Endothelial cell of umbilical vein (primary cell): ENCODE results near the gene LRRK1. TPM values are rescaled to one million over a fixed set of nuclear protein-coding genes. Genes with fewer than 3 reads are reported as not detected.

Experiments used
- BruUV-seq: library from RNA; stranded (reverse); fragments of 400-500 nt; replicated peaks from 2 replicates; lab custom pipeline; 2021; lab: Mats Ljungman, UMichigan
- CTCF ChIA-PET: fragments of 300-600, 350-600 bp; sonication (Branson Sonifier 250); formaldehyde crosslinking; loops from one replicate; lab custom pipeline; 2021; ENCODE audit warnings: antibody characterized with exemption, inconsistent platforms; lab: Charles Lee
- POLR2A ChIA-PET: fragments of 300-600, 350-600 bp; sonication (Branson Sonifier 250); formaldehyde crosslinking; loops from one replicate; lab custom pipeline; 2021; ENCODE audit warnings: antibody characterized with exemption, inconsistent platforms; lab: Charles Lee
- DNase-seq: peaks from one replicate; pipeline ENCODE4 v3.0.0-alpha.2; 2011; ENCODE audit warnings: low read depth, low spot score
- FAIRE-seq: peaks from 2 replicates; lab custom pipeline; 2011; peaks lifted over from hg19 to GRCh38; lab: Jason Lieb, UNC
- H2AFZ ChIP-seq: 2 replicates; pipeline ENCODE4 v1.6.0; 2012; ENCODE audit warnings: low read depth, low read length, control low read depth, inconsistent platforms
- H3K27ac ChIP-seq: 2 replicates; pipeline ENCODE4 v1.5.1; 2011; ENCODE audit warnings: low read depth, mild to moderate bottlenecking, control low read depth, low read length, moderate library complexity; ENCODE audit not compliant: insufficient read depth
- H3K27me3 ChIP-seq, 2 experiments: 2 replicates each; pipeline versions ENCODE4 v1.6.0 to v1.6.1; 2011; ENCODE audit warnings: low read length in 2 of 2, mixed read lengths in 1 of 2; ENCODE audit not compliant: control insufficient read depth in 2 of 2, insufficient read depth in 2 of 2
- H3K36me3 ChIP-seq, 2 experiments: 2 replicates in 1 of 2; 3 replicates in 1 of 2; pipeline ENCODE4 v1.5.1; 2011; ENCODE audit warnings: low read length in 2 of 2, mild to moderate bottlenecking in 1 of 2, moderate library complexity in 1 of 2; ENCODE audit not compliant: control insufficient read depth in 2 of 2, insufficient read depth in 2 of 2; ENCODE audit errors: extremely low read depth in 1 of 2
- H3K4me1 ChIP-seq: 3 replicates; pipeline ENCODE4 v1.5.1; 2011; ENCODE audit warnings: mild to moderate bottlenecking, low read length; ENCODE audit not compliant: control insufficient read depth, insufficient read depth; ENCODE audit errors: extremely low read depth
- H3K4me2 ChIP-seq: 2 replicates; pipeline ENCODE4 v1.6.1; 2011; ENCODE audit warnings: low read length, control low read depth, mixed read lengths; ENCODE audit not compliant: insufficient read depth
- H3K4me3 ChIP-seq, 3 experiments: fragments of 200-600 bp in 1 of 3; sonication (generic), shearing (Covaris generic) in 1 of 3; replicated peaks in 1 of 3; 2 replicates each; pipeline ENCODE4 v1.5.1; 2011 to 2016; ENCODE audit warnings: control low read depth in 3 of 3, low read length in 3 of 3, mild to moderate bottlenecking in 2 of 3, inconsistent platforms in 1 of 3, low read depth in 1 of 3, moderate library complexity in 1 of 3; ENCODE audit not compliant: insufficient read depth in 1 of 3
- H3K79me2 ChIP-seq: 2 replicates; pipeline ENCODE4 v1.6.0; 2012; ENCODE audit warnings: low read length, inconsistent platforms; ENCODE audit not compliant: control insufficient read depth, insufficient read depth
- H3K9ac ChIP-seq: replicated peaks from 2 replicates; pipeline ENCODE3; 2011; ENCODE audit warnings: low read length, control low read depth; ENCODE audit not compliant: insufficient read depth; ENCODE audit errors: extremely low read depth
- H3K9me1 ChIP-seq: replicated peaks from 3 replicates; pipeline ENCODE4 v1.6.0; 2011; ENCODE audit warnings: mild to moderate bottlenecking, low read length; ENCODE audit not compliant: control insufficient read depth, insufficient read depth; ENCODE audit errors: extremely low read depth
- H3K9me3 ChIP-seq: replicated peaks from 2 replicates; pipeline ENCODE4 v1.5.1; 2012; ENCODE audit warnings: low read length, inconsistent platforms; ENCODE audit not compliant: control insufficient read depth, insufficient read depth
- H4K20me1 ChIP-seq: replicated peaks from 2 replicates; pipeline ENCODE3; 2011; ENCODE audit warnings: mild to moderate bottlenecking, low read length; ENCODE audit not compliant: control insufficient read depth, insufficient read depth; ENCODE audit errors: extremely low read depth
- CTCF ChIP-seq, 2 donors: IDR thresholded peaks; 1 replicate in 1 of 2; 2 replicates in 1 of 2; pipeline ENCODE4 v1.5.1; 2011; ENCODE audit warnings: low read length in 2 of 2, mild to moderate bottlenecking in 2 of 2, moderate library complexity in 2 of 2, control low read depth in 1 of 2, inconsistent platforms in 1 of 2, low read depth in 1 of 2; ENCODE audit not compliant: insufficient read depth in 1 of 2; ENCODE audit errors: extremely low read depth in 1 of 2
- EZH2 ChIP-seq: IDR thresholded peaks from 2 replicates; pipeline ENCODE4 v1.6.1; 2012; ENCODE audit warnings: borderline replicate concordance, low read depth, mild to moderate bottlenecking, moderate library complexity, low read length, inconsistent platforms; ENCODE audit not compliant: severe bottlenecking
- FOS ChIP-seq: IDR thresholded peaks from 2 replicates; pipeline ENCODE4 v1.6.1; 2011; ENCODE audit warnings: mild to moderate bottlenecking, low read length, moderate library complexity, borderline replicate concordance; ENCODE audit not compliant: insufficient read depth
- GATA2 ChIP-seq: IDR thresholded peaks from 2 replicates; pipeline ENCODE4 v1.7.0; 2011; ENCODE audit warnings: low read depth, mild to moderate bottlenecking, moderate library complexity, mixed read lengths, low read length; ENCODE audit not compliant: insufficient read length, insufficient read depth
- JUN ChIP-seq: IDR thresholded peaks from 2 replicates; pipeline ENCODE4 v1.6.1; 2011; ENCODE audit warnings: borderline replicate concordance, low read depth; ENCODE audit not compliant: insufficient read length, insufficient read depth
- MAX ChIP-seq: IDR thresholded peaks from 2 replicates; pipeline ENCODE4 v1.6.1; 2011; ENCODE audit not compliant: insufficient read depth, insufficient read length
- MYC ChIP-seq: IDR thresholded peaks from one replicate; pipeline ENCODE4 v1.6.1; 2011; ENCODE audit warnings: mild to moderate bottlenecking, low read depth, low read length
- POLR2A ChIP-seq: IDR thresholded peaks from 2 replicates; pipeline ENCODE4 v1.6.1; 2012; ENCODE audit warnings: low read depth, mild to moderate bottlenecking, control low read depth, low read length
- POLR2AphosphoS5 ChIP-seq: IDR thresholded peaks from 2 replicates; pipeline ENCODE4 v1.6.1; 2012; ENCODE audit warnings: low read depth, mild to moderate bottlenecking, control low read depth, low read length, moderate library complexity; ENCODE audit not compliant: insufficient read depth
- dilution Hi-C: fragments of 300-500 bp; cut with MboI; formaldehyde crosslinking; loops from one replicate; pipeline ENCODE4 v1.15.0; 2019; ENCODE audit warnings: low sequenced_read_pairs; ENCODE audit not compliant: extremely low pct_ligation_motif_present
- intact Hi-C: fragments of 100-400 bp; cut with micrococcal nuclease; formaldehyde crosslinking; loops from one replicate; pipeline ENCODE4 v1.10.0; 2022
- polyA plus RNA-seq, 4 experiments: library from polyadenylated mRNA; depleted of rRNA in 3 of 4; stranded (reverse) in 3 of 4; unstranded in 1 of 4; fragments of >200 nt; gene quantifications; 2 replicates each; pipeline versions ENCODE4 v1.2.1 to v1.2.3, GENCODE V29; 2011 to 2012; ENCODE audit warnings: missing spikeins in 1 of 4
- total RNA-seq: library from RNA; stranded (reverse); gene quantifications from 2 replicates; pipeline ENCODE4 v1.2.3, GENCODE V29; 2021

The LRRK1 gene
- total and polyA plus RNA-seq, 2 donors (not counting 3 experiments of a cell fraction or from before 2014, with no cell fraction given) = 11.0 to 22.1 TPM

DNA sequence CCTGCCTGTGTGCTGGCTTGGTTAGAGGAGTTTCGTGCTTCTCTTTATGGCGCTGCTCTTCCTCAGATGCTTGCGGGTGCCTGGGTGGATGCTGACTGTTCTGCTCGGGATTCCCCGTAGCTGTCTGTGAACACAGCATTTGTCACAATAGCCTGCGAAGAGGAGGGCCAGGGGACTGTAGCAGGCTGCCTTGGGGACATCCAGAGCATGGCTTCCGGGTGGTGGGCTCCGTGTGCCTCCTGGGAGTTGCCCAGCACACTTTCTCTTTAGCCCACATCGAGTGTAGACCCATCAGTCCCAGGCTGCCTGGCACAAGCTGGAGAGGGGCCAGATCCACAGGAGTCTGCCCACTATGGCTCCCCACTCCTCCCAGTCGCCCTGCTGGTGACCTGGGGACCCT is 22.4 kb downstream of the LRRK1 start:
- BruUV-seq = no TSS peak
- ChIA-PET CTCF (no interaction called here), POLR2A (no interaction called here)
- Histone ChIP-seq H3K36me3 (no peaks in the 10 kb centered on the region), H3K9me1 (no peaks in the 10 kb centered on the region), H3K79me2 (peaks cover 2% of the 10 kb centered on the region), H3K4me2 (no peak overlapping the region), H3K9ac (no peak overlapping the region), H3K4me1 (no peaks in the 10 kb centered on the region), H3K27me3 (no peaks in the 10 kb centered on the region), H3K4me3 (no peak overlapping the region), H3K27ac (no peak overlapping the region), H3K9me3 (no peaks in the 10 kb centered on the region), H4K20me1 (no peaks in the 10 kb centered on the region), H2AFZ (no peak overlapping the region)
- FAIRE-seq (no peak), DNase-seq (no peak)
- dilution Hi-C loops = no loop called here
- intact Hi-C loops = no loop called here
- TF ChIP-seq MYC = no peak
- TF ChIP-seq JUN = no peak
- no peak for TF ChIP-seq POLR2A
- TF ChIP-seq FOS = no peak
- no peak for TF ChIP-seq GATA2
- TF ChIP-seq MAX = no peak
- no peak for TF ChIP-seq POLR2AphosphoS5
- TF ChIP-seq EZH2 = no peak
- TF ChIP-seq CTCF (IDR thresholded peaks at IDR 0.05; ENCODE audit: extremely low read depth in 1 of 2, insufficient read depth in 1 of 2, low read depth in 1 of 2, low read length in 2 of 2) = no peak
